Mesenteric fat pad (tissue), 1 donor: ENCODE data around the gene PLCH1. TPM values are rescaled to one million over a fixed set of nuclear protein-coding genes. Genes with fewer than 3 reads are reported as not detected.

ENCODE experiments used
- DNase-seq: peaks from one replicate; pipeline ENCODE4 v3.0.0-alpha.2; 2020; ENCODE audit warnings: low spot score
- total RNA-seq: library from RNA; stranded (reverse); fragmentation: NEBNext Ultra II Directional; extraction: Animal tissue kit (Norgen Biotek cat#: 25700); gene quantifications from one replicate; pipeline ENCODE4 v1.2.1, GENCODE V29; 2021
- donor health status: DM: yes; HTN: yes; CAD: no.

Gene PLCH1
- total RNA-seq, 1 donor from 2014 or later = not detected

- no peak for DNase-seq
Measured at GRCh38 chr3:155481591-155481990, 263.3 kb downstream of the PLCH1 start.

DNA sequence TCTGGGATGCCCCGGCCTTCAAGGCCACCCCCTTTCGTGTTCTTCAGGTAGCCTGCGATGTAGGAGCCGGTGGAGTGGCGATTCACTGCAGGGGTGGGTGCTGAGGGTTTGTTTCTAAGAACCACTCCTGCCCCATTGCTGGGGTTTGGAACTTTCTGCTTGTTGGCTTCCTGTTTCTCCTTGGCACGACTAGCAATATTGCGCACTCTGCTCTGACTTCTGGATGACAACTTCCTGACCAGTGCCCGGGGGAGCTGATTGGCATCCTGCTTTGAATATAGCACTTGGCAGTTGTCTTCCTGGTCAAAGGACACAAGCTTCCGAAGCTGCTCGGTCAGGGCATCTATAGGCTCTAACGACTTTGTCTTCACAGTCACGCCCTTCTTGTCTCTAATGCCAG lies 263.8 kb downstream of the PLCH1 start:
- no peak for DNase-seq

GRCh38 chr3:155465664-155466063 lies 279.2 kb downstream of the PLCH1 start:
- DNase-seq = no peak

DNA sequence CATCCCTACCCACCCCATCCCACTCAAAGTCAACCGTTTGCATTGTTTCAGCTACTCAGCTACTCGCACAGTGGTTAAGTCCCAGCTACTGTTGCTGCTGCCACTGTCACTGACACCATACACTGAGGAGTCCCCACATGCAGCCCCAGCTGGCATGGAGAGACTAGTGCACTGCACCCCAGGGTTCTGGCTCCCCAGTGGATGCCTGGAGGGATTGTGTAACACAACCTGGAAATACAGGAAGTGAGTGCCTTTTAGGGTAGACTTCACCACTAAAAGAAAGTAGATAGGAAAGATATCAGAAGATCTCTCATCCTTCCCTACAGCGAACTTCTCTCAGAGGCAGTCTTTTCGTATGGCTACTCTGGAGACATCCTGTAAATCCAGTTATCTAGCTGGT lies 282.2 kb downstream of the PLCH1 start:
- DNase-seq = no peak

DNA sequence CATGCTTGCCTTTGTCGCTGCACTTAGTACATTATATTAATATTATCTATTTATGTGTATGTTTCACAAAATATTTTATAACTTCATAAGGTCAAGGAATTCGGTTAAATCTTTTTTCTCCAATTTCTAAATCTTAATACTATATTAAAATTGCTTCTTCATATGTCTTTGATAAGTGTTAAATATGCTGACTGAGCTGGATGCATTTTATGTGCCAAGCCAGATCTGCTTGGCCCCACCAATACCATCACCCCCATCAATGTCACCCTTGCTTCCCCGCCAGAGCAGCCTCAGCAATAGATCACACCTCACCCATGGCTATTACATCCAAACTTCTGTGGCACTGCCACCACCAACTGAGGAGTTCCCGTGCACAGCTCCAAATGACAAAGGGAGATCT lies 287.3 kb downstream of the PLCH1 start:
- DNase-seq = no peak

- no peak for DNase-seq
Measured at GRCh38 chr3:155455765-155456164, 289.1 kb downstream of the PLCH1 start.

DNA sequence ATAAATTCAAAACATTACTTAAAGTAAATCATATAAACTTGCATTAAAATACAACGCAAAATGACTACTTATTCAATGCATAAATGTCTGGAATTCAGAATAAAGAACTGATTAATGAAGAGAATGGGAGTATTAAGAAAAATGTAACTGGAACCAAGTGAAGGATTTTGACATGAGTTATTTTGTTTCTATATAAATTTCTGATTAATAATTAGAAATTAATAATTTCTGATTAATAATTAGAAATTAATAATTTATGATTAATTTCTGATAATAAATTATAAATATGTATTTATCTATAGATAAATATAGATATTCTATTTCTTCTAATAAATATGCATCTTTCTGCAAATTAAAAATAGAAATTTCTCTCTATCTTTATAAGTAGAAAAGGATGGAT lies 291.4 kb downstream of the PLCH1 start:
- no peak for DNase-seq

DNA sequence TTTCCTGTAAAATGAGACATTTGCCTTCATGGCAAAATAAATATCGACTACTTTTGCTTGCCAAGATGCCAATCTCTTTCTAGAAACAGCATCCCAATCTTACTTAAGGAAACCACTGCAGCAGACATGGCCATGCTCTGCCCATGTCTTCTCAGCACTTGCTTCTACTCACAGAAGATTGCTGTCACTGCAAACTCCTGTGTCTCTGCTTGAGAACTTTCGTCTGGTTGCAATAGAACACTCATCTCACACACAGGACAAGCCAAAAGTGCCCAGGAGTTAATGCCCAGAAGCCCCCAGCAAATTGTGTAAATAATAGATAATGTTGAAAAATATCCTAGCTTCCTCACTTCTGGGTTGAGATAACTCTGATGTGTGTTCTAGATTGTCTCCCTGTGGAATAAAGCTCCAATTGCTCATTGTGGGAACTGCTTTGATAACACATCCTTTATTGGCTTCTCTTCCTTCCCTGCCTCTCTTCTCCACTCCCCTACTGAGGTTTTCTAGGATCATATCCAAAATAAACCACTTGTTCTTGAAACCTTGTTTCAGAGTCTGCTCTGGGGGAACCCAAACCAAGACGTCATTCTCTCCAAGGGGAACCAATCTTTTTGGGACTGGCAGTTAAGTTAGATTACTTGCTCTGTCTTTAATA lies 295.1 kb downstream of the PLCH1 start:
- no peak for DNase-seq

- DNase-seq = no peak
Measured at GRCh38 chr3:155448531-155448930, 296.3 kb downstream of the PLCH1 start.

GRCh38 chr3:155446366-155446765 lies 298.5 kb downstream of the PLCH1 start:
- DNase-seq = no peak

DNA sequence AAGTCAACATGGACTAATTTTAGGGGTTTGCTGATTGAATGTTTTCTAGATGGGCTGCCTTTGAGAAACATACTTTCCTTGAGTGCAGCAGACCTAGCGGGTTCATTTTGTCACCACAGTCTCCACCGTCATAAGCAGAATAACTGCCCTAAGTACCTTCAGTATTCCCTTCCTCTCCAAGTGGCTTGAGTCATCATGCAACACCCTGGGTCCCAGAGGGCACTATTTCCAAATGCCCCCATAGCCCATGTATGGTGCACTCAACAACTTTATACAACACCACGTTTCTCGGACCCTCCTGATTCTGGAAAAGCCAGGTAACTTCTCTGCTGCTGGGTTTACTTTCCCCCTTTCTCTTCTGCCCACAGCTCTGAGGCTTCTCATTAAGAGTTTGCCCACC lies 300.1 kb downstream of the PLCH1 start:
- DNase-seq = no peak

GRCh38 chr3:155443815-155444214 lies 301.1 kb downstream of the PLCH1 start:
- no peak for DNase-seq

DNA sequence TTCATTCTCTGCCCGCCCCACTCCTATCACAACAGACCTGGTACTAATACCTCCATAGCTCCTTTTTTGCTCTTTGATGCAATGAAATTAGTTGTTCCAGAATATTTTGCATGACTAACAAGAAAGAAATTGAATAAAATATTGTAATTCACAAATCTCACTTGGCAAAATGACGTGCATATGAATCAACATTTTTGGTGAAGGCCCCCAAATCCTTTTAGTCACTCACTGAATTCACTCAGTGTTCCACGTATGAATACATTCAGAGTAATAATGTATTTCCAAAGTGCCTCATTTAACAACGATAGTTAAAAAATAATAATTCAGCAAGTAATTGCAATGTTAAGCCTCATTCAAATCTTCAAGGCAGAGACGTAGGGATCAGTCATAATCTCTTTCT lies 302.8 kb downstream of the PLCH1 start:
- no peak for DNase-seq

- DNase-seq = no peak
Measured at GRCh38 chr3:155441506-155441905, 303.4 kb downstream of the PLCH1 start.

DNA sequence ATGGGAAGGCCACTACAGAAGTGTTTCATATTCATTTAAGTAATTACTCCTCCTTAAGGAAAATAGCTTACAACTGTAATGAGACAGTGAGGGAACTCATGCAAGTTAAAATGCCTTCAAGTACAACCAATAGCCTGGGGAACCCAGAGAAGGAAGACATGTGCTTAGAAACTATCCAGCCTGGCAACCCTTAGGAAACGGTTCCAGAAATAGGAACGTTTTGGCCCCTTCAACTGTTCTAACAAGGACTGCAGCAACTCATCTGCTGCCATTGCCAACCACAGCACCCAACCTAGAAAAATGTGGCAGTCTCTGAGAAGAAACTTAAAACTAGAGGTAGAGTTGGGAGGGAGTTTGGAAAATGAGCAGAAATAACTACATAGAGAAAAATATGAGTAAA lies 303.8 kb downstream of the PLCH1 start:
- DNase-seq = no peak

- no peak for DNase-seq
Measured at GRCh38 chr3:155435821-155436220, 309.1 kb downstream of the PLCH1 start.

DNA sequence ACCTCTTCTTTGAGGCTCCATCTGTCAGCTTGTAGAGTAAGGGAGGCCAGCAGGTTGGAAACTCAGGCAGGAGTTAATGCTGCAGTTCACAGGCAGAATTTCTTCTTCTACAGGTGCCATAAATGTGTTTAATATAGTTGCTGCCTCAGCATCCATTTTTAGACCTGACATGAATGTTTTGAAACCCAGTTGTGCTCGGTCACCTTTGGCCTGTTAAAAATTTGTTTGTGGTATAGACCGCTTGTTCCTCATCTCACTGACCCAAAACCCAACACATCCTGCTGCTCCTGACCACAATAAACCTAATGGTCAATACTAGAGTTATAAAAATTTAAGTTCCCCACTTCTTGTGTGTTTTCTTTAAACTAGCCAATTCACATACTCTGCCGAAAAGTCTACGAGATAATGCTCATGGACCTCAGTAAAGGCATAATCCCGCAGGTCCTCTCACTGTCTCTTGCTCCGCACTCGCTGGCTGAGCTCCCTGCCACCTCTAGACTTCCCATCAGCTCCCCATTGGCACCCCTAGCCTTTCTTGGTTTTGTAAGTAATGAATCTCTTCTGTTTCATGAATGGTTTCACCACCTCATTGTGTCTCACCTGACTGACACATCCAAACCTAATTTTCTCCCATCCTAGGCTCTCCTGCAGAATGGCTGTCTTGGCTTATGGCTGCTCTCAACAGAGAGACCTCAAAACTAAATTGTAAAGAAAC lies 312.9 kb downstream of the PLCH1 start:
- DNase-seq = no peak

GRCh38 chr3:155428563-155428962 lies 316.3 kb downstream of the PLCH1 start:
- no peak for DNase-seq

- DNase-seq = no peak
Measured at GRCh38 chr3:155426524-155427230, 318.2 kb downstream of the PLCH1 start.

DNA sequence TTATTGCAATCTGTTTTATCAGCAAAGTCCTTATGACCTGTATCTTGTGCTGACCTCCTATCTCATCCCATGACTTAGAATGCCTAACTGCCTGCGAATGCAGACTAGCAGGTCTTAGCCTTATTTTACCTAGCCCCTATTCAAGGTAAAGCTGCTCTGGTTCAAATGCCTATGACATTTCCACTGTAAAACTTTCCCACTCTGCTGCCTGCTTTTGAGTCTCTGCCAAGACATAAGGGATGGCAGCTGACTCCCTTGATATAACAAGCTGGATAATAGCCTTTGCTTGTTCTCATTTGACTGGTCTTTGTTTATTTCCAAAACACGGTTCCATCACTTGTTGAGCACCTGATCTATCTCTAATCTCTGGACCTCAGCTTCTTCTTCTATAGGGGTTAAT lies 319.5 kb downstream of the PLCH1 start:
- DNase-seq = no peak

GRCh38 chr3:155424323-155424710 lies 320.6 kb downstream of the PLCH1 start:
- no peak for DNase-seq

DNA sequence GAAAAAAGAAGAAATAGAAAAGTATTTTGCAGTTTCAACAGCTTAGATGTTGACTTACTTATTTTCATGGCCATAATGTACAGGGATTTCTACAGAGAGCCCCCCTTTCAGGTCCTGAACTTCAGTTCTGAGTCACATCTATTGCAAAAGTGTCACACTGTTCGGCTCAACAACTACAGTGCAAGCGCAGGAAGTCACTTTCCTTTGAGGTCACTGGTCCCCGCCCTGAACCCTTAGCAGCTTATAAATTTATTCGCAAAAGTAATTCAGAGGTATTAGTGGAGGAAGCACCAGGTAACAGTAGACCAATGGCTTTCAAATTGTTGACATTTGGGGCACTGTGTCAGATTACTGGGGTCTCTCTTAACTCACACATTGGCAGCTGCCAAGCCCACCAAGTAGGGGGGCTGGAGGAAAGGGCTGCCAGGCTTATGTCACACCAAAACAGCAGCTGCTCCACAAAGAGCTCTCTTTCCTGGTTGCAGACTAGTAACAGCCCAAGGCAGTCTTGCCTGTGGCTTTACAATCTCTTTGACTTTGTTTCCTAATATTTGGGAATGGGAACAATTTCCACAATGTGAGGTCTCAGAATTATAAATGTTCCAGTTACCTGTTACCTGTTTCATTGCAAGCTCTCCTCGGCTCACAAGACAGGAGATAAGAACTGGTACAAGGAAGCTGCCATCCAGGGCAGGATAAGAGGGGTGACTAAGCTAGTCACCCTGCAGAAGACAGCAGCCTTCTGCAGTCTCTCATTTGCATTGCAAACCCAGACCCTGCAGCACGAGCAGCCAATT lies 321.1 kb downstream of the PLCH1 start:
- no peak for DNase-seq
